SK-N-SH (cell line): Measurements from ENCODE around the gene ZMIZ1. TPM values are rescaled to one million over a fixed set of nuclear protein-coding genes. Genes with fewer than 3 reads are reported as not detected.

ENCODE experiments used
- CTCF ChIA-PET: fragments of 300-600, 350-600 bp; formaldehyde crosslinking; extraction: SDS; loops from one replicate; lab custom pipeline; 2021; lab: Yijun Ruan, JAX
- POLR2A ChIA-PET: fragments of 350-600 bp; sonication (Branson Sonifier 250); formaldehyde crosslinking; extraction: SDS; loops from one replicate; lab custom pipeline; 2020; ENCODE audit warnings: antibody characterized with exemption, inconsistent platforms; lab: Yijun Ruan, JAX
- DNase-seq: peaks from one replicate; pipeline ENCODE4 v3.0.0; 2012
- H2AFZ ChIP-seq: fragments of 200-600 bp; sonication (generic); 2 replicates; pipeline ENCODE4 v1.8.1; 2016; ENCODE audit warnings: antibody characterized with exemption, mild to moderate bottlenecking, low read depth
- H3F3A ChIP-seq: fragments of 200-600 bp; sonication (generic); replicated peaks from 2 replicates; pipeline ENCODE3; 2016; ENCODE audit warnings: antibody characterized with exemption, mild to moderate bottlenecking; ENCODE audit not compliant: insufficient read depth
- H3K27ac ChIP-seq, 2 experiments: fragments of 200-500 bp in 1 of 2; fragments of 200-600 bp in 1 of 2; sonication (Bioruptor generic) in 1 of 2; sonication (generic), shearing (Covaris generic) in 1 of 2; 2 replicates each; pipeline versions ENCODE4 v1.5.1 to v1.6.1; 2014 to 2016; ENCODE audit warnings: low read depth in 2 of 2, inconsistent platforms in 1 of 2, low read length in 1 of 2, mild to moderate bottlenecking in 1 of 2, mixed read lengths in 1 of 2
- H3K27me3 ChIP-seq: fragments of 200-600 bp; sonication (generic), shearing (Covaris generic); 2 replicates; pipeline ENCODE4 v1.6.1; 2016; ENCODE audit warnings: mixed run types; ENCODE audit not compliant: insufficient read depth
- H3K36me3 ChIP-seq, 2 experiments: fragments of 200-500 bp in 1 of 2; fragments of 200-600 bp in 1 of 2; sonication (Bioruptor generic) in 1 of 2; sonication (generic) in 1 of 2; replicated peaks in 1 of 2; 2 replicates each; pipeline versions ENCODE3 to v1.5.1; 2014 to 2016; ENCODE audit warnings: low read length in 1 of 2, mild to moderate bottlenecking in 1 of 2; ENCODE audit not compliant: insufficient read depth in 2 of 2, control insufficient read depth in 1 of 2
- H3K4me1 ChIP-seq, 2 experiments: fragments of 200-500 bp in 1 of 2; fragments of 200-600 bp in 1 of 2; sonication (Bioruptor generic) in 1 of 2; sonication (generic), shearing (Covaris generic) in 1 of 2; 2 replicates each; pipeline versions ENCODE4 v1.5.1 to v1.6.1; 2014 to 2016; ENCODE audit warnings: low read depth in 1 of 2, low read length in 1 of 2, mixed run types in 1 of 2; ENCODE audit not compliant: insufficient read depth in 2 of 2, control insufficient read depth in 1 of 2
- H3K4me2 ChIP-seq: fragments of 200-600 bp; sonication (generic), shearing (Covaris generic); 2 replicates; pipeline ENCODE4 v1.6.1; 2017; ENCODE audit warnings: mixed run types
- H3K4me3 ChIP-seq, 2 experiments: fragments of 200-500 bp in 1 of 2; fragments of 200-600 bp in 1 of 2; sonication (Bioruptor generic) in 1 of 2; sonication (generic), shearing (Covaris generic) in 1 of 2; 2 replicates each; pipeline versions ENCODE4 v1.5.1 to v1.8.1; 2014 to 2016; ENCODE audit warnings: low read depth in 2 of 2, inconsistent platforms in 1 of 2, low read length in 1 of 2, mild to moderate bottlenecking in 1 of 2, mixed read lengths in 1 of 2, moderate library complexity in 1 of 2
- H3K79me2 ChIP-seq: fragments of 200-600 bp; sonication (generic); 2 replicates; pipeline ENCODE4 v1.8.1; 2017; ENCODE audit warnings: mild to moderate bottlenecking; ENCODE audit not compliant: insufficient read depth
- H3K9ac ChIP-seq: fragments of 200-600 bp; sonication (generic); 2 replicates; pipeline ENCODE4 v1.6.1; 2017; ENCODE audit warnings: mixed run types
- H3K9me2 ChIP-seq: fragments of 200-600 bp; sonication (generic); 2 replicates; pipeline ENCODE4 v1.6.1; 2017; ENCODE audit warnings: mixed run types
- H3K9me3 ChIP-seq: fragments of 200-600 bp; sonication (generic); 2 replicates; pipeline ENCODE4 v1.6.1; 2017; ENCODE audit warnings: mixed run types, mild to moderate bottlenecking, moderate library complexity
- H4K20me1 ChIP-seq: fragments of 200-600 bp; sonication (generic); 2 replicates; pipeline ENCODE4 v1.6.1; 2017; ENCODE audit warnings: mild to moderate bottlenecking, mixed run types; ENCODE audit not compliant: insufficient read depth
- CHD2 ChIP-seq: fragments of 150-350 bp; IDR thresholded peaks from 2 replicates; pipeline ENCODE4 v1.6.1; 2018; ENCODE audit warnings: low read length; ENCODE audit not compliant: partially characterized antibody
- CTCF ChIP-seq: fragments of 200-600 bp; sonication (generic); IDR thresholded peaks from 2 replicates; pipeline ENCODE4 v1.6.1; 2017; ENCODE audit warnings: antibody characterized with exemption, mild to moderate bottlenecking, moderate library complexity
- EP300 ChIP-seq, 2 experiments: IDR thresholded peaks; 2 replicates each; pipeline versions ENCODE4 v1.4.0 to v1.6.1; 2012; ENCODE audit warnings: borderline replicate concordance in 1 of 2, low read depth in 1 of 2, low read length in 1 of 2
- FOXJ3 ChIP-seq: sonication (generic); formaldehyde crosslinking; IDR thresholded peaks from 2 replicates; pipeline ENCODE4 v1.5.1; 2020; ENCODE audit warnings: mild to moderate bottlenecking, missing genetic modification reagents
- GATA2 ChIP-seq: sonication (generic); formaldehyde crosslinking; IDR thresholded peaks from 2 replicates; pipeline ENCODE4 v1.5.0; 2020; ENCODE audit warnings: mild to moderate bottlenecking, missing genetic modification reagents
- IRF3 ChIP-seq: fragments of 150-350 bp; IDR thresholded peaks from 2 replicates; pipeline ENCODE4 v1.6.1; 2016; ENCODE audit warnings: mild to moderate bottlenecking, low read depth, low read length
- JUND ChIP-seq: IDR thresholded peaks from 2 replicates; pipeline ENCODE4 v1.4.0; 2012
- MEF2A ChIP-seq: IDR thresholded peaks from 2 replicates; pipeline ENCODE4 v1.4.0; 2012; ENCODE audit warnings: low read depth, borderline replicate concordance
- MXI1 ChIP-seq: IDR thresholded peaks from 2 replicates; pipeline ENCODE4 v1.6.1; 2012; ENCODE audit warnings: mild to moderate bottlenecking, low read depth, low read length, improper control_type of control experiment
- NRF1 ChIP-seq: IDR thresholded peaks from 2 replicates; pipeline ENCODE4 v1.6.1; 2012; ENCODE audit warnings: low read depth, mild to moderate bottlenecking, low read length
- PBX3 ChIP-seq: IDR thresholded peaks from 2 replicates; pipeline ENCODE4; 2012
- RAD21 ChIP-seq: IDR thresholded peaks from 2 replicates; pipeline ENCODE4 v1.6.1; 2012; ENCODE audit warnings: mild to moderate bottlenecking, low read length
- RCOR1 ChIP-seq: fragments of 150-350 bp; IDR thresholded peaks from 2 replicates; pipeline ENCODE4 v1.6.1; 2017; ENCODE audit warnings: antibody characterized with exemption, low read length
- RFX5 ChIP-seq: IDR thresholded peaks from 2 replicates; pipeline ENCODE4 v1.6.1; 2012; ENCODE audit warnings: mild to moderate bottlenecking, improper control_type of control experiment, low read length
- RXRA ChIP-seq: IDR thresholded peaks from 2 replicates; pipeline ENCODE4 v1.4.0; 2012; ENCODE audit warnings: low read depth, mild to moderate bottlenecking, borderline replicate concordance
- SIN3A ChIP-seq: IDR thresholded peaks from 2 replicates; pipeline ENCODE4 v1.6.1; 2012; ENCODE audit warnings: low read depth, mild to moderate bottlenecking, low read length, moderate library complexity, borderline replicate concordance
- TAF1 ChIP-seq: IDR thresholded peaks from 2 replicates; pipeline ENCODE4 v1.6.1; 2012; ENCODE audit warnings: low read depth, mild to moderate bottlenecking, low read length, moderate library complexity, borderline replicate concordance
- USF2 ChIP-seq: fragments of 150-350 bp; IDR thresholded peaks from 2 replicates; pipeline ENCODE4 v1.6.1; 2017; ENCODE audit warnings: antibody characterized with exemption, low read length, low read depth, borderline replicate concordance
- YY1 ChIP-seq: IDR thresholded peaks from 2 replicates; pipeline ENCODE4 v1.4.0; 2012; ENCODE audit warnings: low read depth, mild to moderate bottlenecking
- ZBTB33 ChIP-seq: IDR thresholded peaks from 2 replicates; pipeline ENCODE4 v1.4.0; 2012; ENCODE audit warnings: low read depth, borderline replicate concordance
- WGBS: methylation state at CpG from one replicate; pipeline ENCODE4 v1.1.6; 2017; ENCODE audit warnings: low lambda C conversion rate; 5-methylcytosine and 5-hydroxymethylcytosine counted together
- polyA plus RNA-seq, 3 experiments: library from polyadenylated mRNA; depleted of rRNA; stranded (reverse); fragments of >200 nt; gene quantifications; 2 replicates each; pipeline ENCODE4 v1.2.3, GENCODE V29; 2012

ZMIZ1 gene
- polyA plus RNA-seq, 1 of the 3 experiments (the other 2 are of a cell fraction) = 23.5 TPM

GRCh38 chr10:79124066-79124465 is 55.3 kb downstream of the ZMIZ1 start (continued):
- TF ChIP-seq CHD2 (no peak), USF2 (no peak), YY1 (no peak)

- Histone ChIP-seq H3K4me2 (no peak overlapping the region), H3K4me3 (no peak overlapping the region), H3K4me1 (peaks cover 35 to 58% of the 10 kb centered on the region in 2 experiments), H2AFZ (no peak overlapping the region), H3F3A (peaks cover 31% of the 10 kb centered on the region), H3K36me3 (peaks cover 12 to 52% of the 10 kb centered on the region in 2 experiments), H3K27me3 (no peaks in the 10 kb centered on the region), H3K79me2 (peaks cover 86% of the 10 kb centered on the region), H3K9me2 (no peaks in the 10 kb centered on the region), H3K27ac (no peak overlapping the region; a peak in 2 of 4 replicates), H3K9me3 (no peaks in the 10 kb centered on the region), H4K20me1 (peaks cover 72% of the 10 kb centered on the region), H3K9ac (no peak overlapping the region)
- DNase-seq = no peak
- ChIA-PET POLR2A (interaction anchor here (0.9 kb wide), 1 partner anchor 32 kb away, joined by 3 read pairs; no protein-coding TSS in a partner anchor), CTCF (interaction anchor here (0.6 to 3.0 kb wide), 5 partner anchors 13 to 71 kb away, joined by 3 to 11 read pairs (median 3); no protein-coding TSS in a partner anchor)
- 95% methylated on average over 4 of the region's 7 CpGs for WGBS
- TF ChIP-seq MEF2A (no peak), RXRA (no peak), RAD21 (no peak), YY1 (no peak), RCOR1 (no peak), IRF3 (no peak), MXI1 (no peak), TAF1 (no peak), PBX3 (no peak), CHD2 (no peak), NRF1 (no peak), JUND (no peak), FOXJ3 (no peak), RFX5 (no peak), CTCF (no peak), GATA2 (no peak), EP300 (IDR thresholded peaks at IDR 0.05; ENCODE audit: borderline replicate concordance in 1 of 2, low read depth in 1 of 2, low read length in 1 of 2) (no peak), SIN3A (no peak), ZBTB33 (no peak)
Measured at GRCh38 chr10:79125092-79125491, 56.3 kb downstream of the ZMIZ1 start.
